ENCODE data around the gene RIMS3.

The RIMS3 gene

DNA sequence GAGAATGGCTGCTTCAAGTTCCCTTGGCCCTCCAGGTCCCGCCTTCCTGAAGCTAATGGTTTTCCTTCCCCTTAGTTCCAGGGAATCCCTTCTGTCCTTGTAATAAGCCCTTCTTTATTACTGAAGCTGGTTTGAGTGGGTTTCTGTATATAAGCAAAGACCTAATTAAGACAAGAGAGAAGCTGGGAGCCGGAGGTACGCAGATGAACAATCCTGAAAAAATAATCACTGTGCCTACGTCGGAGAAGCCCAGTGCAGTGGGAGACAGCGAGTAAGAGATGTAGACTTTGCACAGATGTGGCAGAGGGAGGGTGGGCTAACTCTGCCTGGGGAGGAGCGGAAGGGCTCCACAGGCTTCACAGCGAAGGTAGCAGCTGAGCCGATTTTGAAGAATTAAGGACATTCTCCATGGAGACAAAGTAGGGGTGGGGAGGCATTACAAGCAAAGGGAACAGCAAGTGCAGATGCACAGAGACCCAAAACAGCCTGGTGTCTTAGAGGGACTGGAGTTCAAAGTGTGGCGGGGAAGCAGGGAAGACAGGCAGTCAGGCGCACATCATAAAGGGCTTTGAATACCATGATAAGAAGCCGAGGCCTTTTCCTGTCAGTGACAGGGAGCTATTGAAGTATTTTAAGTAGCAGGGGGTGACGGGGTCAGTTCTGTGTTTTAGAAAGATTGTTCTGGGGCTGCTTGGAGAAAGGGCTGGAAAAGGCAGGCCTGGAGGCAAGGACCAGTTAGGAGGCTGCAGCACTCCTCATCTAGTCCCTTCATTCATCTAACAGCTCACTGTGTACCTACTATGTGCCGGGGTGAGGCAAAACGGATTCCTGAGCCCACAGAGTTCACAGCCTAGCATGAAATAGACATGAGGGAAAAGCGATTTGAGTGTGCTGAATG is 6.5 kb downstream of the RIMS3 start:
- FAIRE-seq (no peak), DNase-seq (ENCODE audit: insufficient read length, low spot score) (no peak)

DNA sequence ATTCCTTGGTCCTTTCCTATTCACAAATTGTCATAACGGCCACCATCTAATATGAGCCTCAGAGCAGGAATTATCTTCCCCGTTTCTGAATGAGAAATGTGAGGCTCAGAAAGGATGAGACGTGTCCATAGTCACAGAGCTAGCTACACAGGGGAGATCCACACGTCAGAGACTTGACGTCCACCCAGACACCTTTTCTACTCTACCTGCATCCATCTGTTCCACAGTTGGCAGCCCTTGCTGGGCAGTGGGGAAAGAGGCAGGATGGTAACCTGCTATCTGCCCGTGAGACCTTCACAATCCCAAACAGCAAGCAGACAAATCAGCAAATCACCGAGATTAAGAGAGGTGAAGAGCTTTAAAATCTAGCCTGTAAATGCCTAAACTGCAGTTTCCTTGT is 8.4 kb downstream of the RIMS3 start:
- DNase-seq (ENCODE audit: insufficient read length, low spot score) (no peak), FAIRE-seq (no peak)

DNA sequence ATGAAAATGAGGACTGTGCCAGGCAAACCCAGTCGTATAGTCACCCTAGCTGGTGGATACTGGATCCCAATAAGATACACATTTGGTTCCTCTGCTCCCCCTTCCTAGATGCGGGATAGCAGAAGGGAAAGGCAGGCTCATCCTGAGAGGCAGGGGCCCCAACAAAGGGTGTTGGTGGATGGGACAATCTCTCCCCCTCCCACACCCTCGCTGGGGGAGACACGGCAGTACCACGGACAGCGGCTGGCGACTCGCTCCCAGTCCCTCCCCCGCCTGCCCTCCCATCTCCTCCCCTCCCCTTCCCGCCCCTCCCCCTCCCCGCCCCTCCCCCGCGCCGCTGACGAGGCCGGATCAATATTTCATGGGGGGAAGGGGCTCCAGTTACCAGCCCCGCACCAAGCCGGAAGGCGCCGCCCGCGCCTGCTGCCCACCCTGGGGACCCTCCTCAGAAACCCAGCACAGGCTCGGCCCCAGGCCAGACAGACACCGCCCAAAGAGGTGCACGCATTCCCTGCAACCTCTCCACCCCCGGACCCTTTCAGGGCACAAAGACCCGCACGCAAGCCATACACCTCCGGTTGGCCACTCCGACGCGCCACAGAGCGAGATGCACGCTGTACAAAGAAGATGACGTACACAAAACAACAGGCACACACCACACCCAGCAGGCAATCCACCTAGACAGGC is 11.5 kb downstream of the RIMS3 start:
- DNase-seq (ENCODE audit: insufficient read length, low spot score): no peak

DNA sequence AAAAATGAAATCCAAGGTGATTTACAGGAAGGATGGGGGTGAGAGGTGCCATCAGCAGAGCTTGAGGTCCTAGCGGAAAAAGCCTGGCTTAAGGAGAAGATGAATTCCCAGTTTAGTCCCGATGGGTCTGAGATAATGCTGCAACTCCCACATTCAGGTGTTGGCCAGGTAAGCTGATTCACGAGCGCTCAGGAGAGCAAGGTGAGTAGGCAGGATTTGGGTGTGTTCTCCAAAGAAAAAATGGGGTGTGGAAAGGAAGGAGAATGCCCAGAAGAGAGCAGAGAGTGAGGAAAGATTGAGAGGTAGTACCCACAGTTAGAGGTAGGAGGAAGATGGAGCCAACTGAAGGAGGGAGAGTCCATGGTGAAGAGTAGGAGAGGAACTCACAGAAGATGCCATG is 12.5 kb downstream of the RIMS3 start:
- no peak for DNase-seq (ENCODE audit: insufficient read length, low spot score)
- FAIRE-seq: no peak

More for the DNA sequence above, 11.5 kb downstream of the RIMS3 start:
- FAIRE-seq: no peak

DNA sequence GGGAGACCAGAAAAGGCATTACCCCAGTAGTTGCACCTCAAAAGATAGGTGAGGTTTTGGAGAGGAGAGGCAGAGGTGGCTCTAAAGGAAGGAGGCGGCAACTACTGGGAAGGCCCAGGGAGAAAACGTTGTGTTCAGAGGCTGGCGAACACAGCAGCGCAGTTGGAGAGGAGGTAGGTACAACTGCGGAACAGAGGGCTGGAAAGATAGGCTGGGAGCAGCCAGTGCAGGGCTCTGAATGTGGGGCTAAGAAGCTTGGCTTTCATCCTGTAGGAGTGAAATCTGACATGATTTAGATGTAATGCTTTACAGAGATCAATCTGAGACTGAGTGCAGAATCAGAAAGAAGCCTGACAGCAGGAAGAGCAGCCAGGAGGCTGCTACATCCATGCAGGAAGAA is 13.0 kb downstream of the RIMS3 start:
- FAIRE-seq (no peak), DNase-seq (ENCODE audit: insufficient read length, low spot score) (no peak)

DNA sequence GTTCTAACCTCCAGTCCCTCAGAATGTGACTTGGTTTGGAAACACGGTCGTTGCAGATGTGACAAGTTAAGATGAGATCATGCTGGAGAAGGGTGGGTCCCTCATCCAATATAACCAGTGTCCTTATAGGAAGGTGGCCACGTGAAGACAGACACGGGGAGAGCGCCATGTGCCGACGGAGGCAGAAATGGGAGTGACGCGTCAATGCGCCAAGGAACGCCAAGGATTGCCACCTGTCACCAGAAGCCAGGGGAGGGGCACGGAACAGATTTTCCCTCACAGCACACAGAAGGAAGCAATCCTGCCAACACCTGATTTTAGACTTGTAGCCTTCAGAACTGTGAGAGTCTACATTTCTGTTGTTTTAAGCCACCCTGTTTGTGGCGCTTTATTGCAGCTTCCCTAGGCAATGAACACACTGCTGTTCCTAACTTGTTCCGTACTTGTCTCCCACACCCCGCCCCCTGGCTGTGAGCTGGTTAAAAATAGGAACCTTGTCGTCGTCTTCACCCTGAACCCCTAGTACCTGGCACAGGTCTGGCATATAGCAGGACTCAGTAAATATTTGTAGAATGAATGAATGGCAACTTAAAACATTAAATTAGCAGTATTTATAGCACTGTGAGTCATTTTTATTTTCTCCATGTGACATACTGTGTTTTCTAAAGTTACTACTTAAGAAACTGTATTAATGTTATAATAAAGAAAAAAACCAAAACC is 14.2 kb downstream of the RIMS3 start:
- FAIRE-seq (no peak), DNase-seq (ENCODE audit: insufficient read length, low spot score) (no peak)

DNA sequence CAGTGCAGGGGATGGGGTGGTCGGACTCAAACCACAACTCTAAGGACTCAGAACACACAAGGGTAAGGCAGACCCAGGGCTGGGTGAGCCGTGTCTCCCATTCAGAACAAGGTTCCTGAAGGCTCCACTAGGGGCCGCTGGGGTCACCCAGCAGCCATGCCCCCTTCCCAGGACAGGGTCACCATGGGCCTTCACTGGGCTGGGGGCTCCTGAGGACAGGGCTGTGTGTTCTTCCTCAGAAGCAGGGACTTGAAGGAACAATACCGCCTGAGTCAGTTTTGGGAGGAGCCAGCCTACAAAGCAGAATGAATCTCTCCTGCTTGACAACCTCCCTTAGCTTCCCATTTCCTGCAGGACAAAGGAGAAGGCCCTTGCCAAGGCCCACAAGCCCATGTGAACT is 15.4 kb downstream of the RIMS3 start:
- DNase-seq (ENCODE audit: insufficient read length, low spot score) (no peak), FAIRE-seq (no peak)

DNA sequence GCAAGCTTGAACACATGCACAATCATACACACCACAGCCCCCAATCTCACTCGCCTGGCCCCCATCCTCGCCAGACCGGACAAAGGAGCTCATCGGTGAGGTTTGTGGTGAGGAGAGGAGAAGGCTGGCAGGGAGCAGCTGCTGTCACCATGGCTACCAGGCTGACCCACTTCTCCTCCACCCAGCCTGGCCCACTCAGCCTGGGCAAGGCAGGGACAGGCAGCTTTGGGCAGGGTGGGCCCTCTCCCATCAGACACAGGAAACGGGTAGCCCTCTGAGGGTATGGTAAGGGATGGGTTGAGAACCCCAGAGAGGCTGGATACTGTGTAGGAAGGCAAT is 15.9 kb downstream of the RIMS3 start:
- DNase-seq (ENCODE audit: insufficient read length, low spot score) (no peak), FAIRE-seq (no peak)

DNA sequence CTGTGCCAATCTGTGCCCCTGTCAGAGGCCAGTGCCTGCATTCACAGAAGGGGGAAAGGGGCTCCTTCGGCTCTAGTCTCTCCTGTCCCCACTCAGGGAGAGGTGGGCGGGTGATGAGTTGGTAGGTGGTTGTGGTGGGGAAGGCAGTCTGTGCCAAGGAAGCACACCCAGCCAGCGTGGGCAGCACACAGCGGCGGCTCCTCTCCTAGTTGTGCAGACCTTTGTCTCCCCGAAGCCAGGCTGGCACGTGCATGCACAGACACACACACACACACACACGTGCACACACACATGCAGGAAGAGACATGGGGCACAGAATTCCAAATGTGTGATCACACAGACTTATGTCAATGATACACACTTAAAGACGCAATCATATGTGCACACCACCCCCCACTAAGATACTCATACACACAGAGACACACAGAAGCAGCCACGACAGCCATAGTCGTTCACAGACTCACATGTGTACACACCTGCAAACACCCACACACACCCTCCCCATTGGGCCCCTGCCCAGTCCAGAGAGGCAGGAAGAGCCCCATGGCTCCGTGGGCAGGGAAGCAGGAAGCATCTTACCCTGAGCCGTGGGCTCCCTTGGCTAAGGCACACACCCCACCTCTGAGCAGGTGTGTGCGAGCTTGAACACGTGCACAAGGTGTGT is 16.4 kb downstream of the RIMS3 start:
- FAIRE-seq: no peak

DNA sequence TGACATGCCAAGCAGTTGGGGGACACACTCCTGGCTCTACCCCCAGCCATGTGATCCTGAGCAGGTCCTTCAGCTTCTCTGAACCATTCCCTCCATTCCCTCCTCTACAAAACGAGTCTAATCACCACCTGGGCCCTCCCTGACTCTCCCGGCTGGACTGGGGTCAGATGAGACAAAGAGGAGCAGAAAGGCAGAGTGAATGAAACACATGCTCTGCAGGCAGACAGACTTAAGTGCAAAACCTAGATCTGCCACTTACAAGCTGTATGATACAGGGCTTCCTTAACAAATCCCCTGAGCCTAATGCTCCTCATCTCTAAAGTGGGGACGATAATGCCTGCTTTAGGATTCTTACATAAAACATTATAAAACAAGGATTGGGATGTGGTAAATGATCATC is 17.3 kb downstream of the RIMS3 start:
- DNase-seq (ENCODE audit: insufficient read length, low spot score) (no peak), FAIRE-seq (no peak)

More for the DNA sequence above, 16.4 kb downstream of the RIMS3 start:
- no peak for DNase-seq (ENCODE audit: insufficient read length, low spot score)

DNA sequence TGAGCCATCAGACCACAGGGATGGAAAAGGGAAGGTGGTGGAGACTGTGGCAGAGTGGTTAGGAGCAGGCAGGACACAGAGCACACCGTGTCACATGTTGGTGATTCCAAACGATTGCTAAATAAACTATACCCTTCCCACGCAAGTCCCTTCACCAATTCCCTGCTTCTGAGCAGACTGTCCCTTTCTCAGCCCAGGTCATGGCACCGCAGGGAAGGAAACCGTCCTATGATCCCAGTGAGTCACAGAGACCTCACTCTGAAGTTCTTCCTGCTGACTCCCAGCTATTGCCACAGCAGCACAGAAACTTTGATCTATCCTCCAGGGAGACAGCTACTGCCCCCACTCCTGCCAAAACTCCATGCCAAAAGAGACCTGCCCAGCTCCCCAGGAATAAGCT is 19.2 kb downstream of the RIMS3 start:
- DNase-seq (ENCODE audit: insufficient read length, low spot score): no peak
- no peak for FAIRE-seq

DNA sequence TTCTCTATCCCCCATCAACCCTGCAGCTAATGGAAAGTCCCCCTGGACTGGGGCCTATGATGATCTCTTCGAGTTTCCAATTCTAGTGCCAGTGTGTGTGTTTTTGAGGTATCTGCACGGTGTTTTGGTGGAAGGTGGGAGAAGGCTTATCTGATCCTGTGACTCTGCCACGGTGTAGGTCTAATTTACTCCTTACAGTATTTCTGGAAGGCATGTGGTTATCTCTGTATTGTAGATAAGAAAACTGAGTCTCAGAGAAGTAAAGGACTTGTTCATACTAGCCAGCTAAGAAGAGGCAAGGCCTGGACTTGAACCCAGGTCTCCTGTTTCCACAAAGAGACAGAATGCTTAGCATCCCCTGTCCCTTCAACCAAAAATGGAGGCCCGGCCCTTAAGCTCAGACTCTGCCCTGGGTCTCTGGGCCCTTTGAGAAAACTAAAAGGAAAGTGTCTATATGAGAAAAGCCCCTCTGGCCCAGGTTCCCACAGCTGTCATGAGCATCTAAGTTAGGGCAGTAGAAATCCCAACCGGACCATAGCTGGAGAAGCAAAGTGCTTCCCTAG is 20.3 kb downstream of the RIMS3 start:
- DNase-seq (ENCODE audit: insufficient read length, low spot score) (no peak), FAIRE-seq (no peak)

DNA sequence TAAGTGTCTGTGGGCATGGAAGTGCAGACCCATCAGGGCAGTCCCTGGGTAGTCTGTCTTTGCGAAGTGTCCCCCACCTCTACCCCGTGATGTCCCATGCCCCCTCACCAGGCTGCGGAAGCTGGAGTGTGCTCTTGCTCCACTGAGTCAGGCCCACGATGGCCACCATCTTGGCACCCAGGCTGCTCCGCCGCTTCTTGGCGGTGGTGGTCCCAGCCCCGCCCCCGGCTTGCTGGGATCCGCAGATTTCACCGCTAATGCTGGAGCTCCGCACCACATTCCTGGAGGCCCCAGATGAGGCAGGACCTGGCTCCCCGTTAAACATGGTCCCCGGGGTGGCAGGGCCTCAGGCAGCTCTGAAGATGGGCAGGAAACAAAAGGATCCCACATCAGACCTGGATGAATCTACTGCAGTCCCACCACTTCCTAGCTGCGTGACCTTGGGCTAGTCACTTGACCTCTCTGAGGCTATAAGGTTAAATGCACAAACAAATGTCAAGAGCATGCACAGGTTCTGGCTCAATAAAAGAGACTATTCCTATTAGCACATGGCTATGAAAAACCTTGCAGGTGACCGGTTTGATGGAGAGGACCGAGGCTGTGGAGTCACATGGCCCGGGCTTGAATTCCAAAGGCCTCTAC is 23.8 kb downstream of the RIMS3 start:
- FAIRE-seq (no peak), DNase-seq (ENCODE audit: insufficient read length, low spot score) (no peak)

DNA sequence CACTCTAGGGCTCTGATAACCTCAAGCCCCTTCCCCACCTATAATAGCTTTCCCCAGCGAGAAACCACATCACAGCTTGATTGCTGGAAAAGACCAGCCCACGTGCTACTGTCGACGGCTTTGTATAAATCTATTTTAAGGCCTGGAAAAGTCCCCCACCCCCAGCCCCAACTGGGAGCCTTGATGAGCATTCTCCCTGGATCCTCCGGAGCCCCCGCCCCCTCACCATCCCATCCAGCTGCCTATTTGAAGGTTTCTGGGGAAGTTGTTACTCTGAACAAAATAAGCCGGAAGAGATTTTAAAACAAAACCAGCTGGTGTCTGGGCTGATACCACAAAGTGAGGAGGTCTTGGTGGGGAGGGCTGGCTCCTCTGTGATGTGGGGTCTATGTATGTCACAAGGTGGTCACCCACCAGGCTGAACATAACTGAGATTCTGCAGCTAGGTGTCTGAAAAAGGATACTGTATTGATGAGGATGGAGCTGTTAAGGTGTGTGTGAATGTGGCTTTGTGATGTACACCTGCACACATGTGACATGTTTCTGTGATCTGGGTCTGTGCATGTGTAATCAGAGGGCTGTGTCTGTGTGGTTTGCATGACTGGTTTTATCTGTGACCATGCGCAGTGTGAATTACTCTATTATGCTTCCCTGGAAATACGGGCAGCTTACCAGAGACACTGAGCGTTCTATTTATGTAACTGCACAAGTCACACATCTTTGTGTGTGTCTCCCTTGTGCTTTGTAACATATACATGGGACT is 25.0 kb downstream of the RIMS3 start:
- FAIRE-seq (no peak), DNase-seq (ENCODE audit: insufficient read length, low spot score) (no peak)

DNA sequence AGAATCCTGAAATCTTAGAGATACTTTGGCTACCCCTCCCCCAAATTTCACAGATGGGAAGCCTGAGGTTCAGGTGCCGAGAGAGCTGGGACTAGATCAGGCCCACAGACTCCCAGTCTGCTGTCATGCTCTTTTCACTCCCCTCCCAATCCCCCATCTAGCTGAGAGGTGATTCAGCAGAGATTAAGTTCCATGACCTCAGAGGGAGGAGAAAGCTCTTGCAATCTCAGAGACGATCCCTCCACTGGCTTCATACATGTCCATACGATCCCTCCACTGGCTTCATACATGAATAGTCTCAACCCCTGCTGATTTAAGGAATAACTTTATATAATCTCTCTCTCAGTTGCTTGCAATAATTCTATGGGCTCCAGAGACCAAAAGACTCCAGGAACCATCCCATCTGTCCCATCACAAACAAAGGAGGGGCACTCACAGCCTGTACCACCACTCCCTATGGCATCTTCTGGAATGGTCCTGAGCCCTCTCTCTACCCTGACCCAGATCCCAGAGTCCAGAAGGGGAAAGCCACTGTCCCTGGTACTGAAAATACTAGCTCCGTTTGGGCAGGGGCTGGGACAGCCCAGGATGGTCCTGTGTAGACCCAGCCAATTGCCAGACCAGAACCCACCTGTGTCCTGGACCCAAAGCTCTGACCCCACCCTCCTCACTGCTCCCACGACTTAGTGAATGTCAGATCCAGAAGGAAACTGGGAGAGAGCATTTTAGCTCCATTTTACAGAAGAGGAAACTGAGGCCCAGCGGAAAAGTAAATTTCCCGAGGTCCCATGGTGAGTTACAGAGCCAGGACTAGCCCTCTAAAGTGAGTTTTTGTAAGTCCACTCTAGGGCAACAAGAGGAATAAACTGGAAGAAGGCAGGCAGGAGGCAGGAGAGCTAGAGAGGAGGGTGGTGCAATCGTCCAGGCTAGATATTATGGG is 27.1 kb downstream of the RIMS3 start:
- no peak for DNase-seq (ENCODE audit: insufficient read length, low spot score)
- FAIRE-seq: no peak

DNA sequence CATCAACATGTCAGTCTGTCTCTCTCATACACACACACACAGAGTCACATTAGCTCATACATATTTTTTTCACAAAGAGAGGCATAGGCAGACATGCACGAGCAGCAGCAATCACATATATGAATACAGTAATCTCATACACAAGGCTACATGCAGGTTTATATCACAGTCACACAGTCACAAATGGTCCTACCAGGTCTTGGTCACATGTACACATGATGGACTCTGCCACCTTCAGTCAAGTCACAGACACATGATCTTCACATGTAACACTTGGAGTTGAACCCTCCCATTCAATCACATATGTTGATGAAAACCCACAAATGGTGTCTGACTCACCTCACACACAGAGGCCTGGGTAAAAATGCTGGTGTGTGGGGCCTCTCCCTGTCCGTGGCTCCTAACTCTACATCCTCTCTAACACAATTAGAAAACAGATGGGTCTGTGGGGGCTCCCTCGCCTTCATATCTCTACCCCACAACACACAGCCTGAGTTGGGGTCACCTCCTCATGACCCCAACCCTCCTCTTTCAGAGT is 27.9 kb downstream of the RIMS3 start:
- no peak for FAIRE-seq
- DNase-seq (ENCODE audit: insufficient read length, low spot score): no peak

DNA sequence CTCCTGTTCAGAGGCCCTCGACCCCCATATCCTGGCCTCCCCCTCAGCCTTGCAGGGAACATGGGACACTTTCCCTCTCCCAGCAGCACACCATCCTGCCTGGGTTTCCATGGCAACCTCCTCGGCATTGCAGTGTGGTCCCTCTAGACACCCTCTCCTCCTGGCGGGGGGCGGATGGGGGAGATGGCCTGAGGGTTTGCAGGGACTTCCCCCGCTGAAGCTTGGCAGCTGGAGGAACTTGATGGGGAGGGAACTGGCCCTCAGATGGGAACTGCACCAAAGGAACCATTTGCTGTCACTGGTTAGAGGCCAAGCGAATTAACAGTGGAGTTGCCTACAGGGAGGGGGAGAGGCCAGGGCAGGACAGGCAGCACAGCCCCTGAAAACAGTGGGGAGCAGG is 28.7 kb downstream of the RIMS3 start:
- DNase-seq (ENCODE audit: insufficient read length, low spot score) (no peak), FAIRE-seq (no peak)

DNA sequence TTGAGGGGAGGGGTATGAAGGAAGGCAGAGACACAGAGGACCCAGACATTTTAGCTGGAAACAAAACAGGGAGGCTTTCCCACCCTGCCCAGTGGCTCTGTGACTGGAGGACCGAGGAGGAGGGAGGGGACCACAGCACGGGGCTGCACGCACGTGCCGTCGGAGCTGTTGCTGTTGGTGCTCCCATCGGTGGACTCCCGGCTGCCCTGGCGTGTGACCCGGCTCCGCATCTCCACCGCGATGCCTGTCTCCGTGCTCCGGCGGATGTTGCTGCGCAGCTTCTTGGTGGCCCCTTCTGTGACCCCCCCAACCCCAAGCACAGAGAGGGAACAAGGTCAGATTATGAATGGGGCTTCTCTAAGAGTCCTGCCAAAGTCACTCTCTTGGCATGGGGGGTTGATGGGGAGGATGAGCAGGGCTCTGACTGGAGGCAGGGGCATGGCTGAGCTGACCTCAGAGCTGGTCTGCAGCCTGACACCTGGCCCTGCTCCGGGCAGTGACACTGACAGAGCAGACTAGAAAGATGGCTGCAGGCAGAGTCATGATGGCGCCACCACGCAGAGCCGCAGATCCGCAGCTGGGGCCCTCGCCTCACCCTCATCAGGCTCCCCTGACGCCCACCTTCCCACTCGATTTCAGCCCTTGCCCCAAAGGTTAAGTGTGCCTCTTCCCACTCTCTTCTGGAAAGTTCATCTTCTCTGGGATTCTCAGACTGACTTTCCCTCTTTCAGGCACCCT is 29.6 kb downstream of the RIMS3 start:
- DNase-seq (ENCODE audit: insufficient read length, low spot score) (no peak), FAIRE-seq (no peak)
